T-helper 2 cell treated with Interferon-gamma antibody and Interleukin-4, amounts not matched to agents 5 μg/mL and 100 μg/mL, for 36 hours (primary cell): Measurements from ENCODE around the gene RNF34.
"Not testable (repeated sequence)": the region's sequence is repeated elsewhere in the genome, so short reads cannot be mapped to it uniquely, and the experiment has no call there.

ENCODE experiments used
- DNase-seq: peaks from one replicate; pipeline ENCODE4 v3.0.0; 2021; ENCODE audit warnings: low spot score
- H3K27ac Mint-ChIP-seq: one replicate; pipeline ENCODE4 v1.8.0; 2021; ENCODE audit warnings: mild to moderate bottlenecking, mixed read lengths
- H3K27me3 Mint-ChIP-seq: one replicate; pipeline ENCODE4 v1.8.0; 2021; ENCODE audit warnings: low read depth, mixed read lengths
- H3K36me3 Mint-ChIP-seq: one replicate; pipeline ENCODE4 v1.8.0; 2021; ENCODE audit warnings: low read depth, mixed read lengths
- H3K4me1 Mint-ChIP-seq: one replicate; pipeline ENCODE4 v1.8.0; 2021; ENCODE audit warnings: low read depth, mixed read lengths
- H3K4me3 Mint-ChIP-seq: one replicate; pipeline ENCODE4 v1.8.0; 2022; ENCODE audit warnings: mild to moderate bottlenecking, moderate library complexity, mixed read lengths
- H3K9me3 Mint-ChIP-seq: one replicate; pipeline ENCODE4 v1.8.0; 2021; ENCODE audit warnings: mixed read lengths

Gene RNF34, protein sequence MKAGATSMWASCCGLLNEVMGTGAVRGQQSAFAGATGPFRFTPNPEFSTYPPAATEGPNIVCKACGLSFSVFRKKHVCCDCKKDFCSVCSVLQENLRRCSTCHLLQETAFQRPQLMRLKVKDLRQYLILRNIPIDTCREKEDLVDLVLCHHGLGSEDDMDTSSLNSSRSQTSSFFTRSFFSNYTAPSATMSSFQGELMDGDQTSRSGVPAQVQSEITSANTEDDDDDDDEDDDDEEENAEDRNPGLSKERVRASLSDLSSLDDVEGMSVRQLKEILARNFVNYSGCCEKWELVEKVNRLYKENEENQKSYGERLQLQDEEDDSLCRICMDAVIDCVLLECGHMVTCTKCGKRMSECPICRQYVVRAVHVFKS

DNA sequence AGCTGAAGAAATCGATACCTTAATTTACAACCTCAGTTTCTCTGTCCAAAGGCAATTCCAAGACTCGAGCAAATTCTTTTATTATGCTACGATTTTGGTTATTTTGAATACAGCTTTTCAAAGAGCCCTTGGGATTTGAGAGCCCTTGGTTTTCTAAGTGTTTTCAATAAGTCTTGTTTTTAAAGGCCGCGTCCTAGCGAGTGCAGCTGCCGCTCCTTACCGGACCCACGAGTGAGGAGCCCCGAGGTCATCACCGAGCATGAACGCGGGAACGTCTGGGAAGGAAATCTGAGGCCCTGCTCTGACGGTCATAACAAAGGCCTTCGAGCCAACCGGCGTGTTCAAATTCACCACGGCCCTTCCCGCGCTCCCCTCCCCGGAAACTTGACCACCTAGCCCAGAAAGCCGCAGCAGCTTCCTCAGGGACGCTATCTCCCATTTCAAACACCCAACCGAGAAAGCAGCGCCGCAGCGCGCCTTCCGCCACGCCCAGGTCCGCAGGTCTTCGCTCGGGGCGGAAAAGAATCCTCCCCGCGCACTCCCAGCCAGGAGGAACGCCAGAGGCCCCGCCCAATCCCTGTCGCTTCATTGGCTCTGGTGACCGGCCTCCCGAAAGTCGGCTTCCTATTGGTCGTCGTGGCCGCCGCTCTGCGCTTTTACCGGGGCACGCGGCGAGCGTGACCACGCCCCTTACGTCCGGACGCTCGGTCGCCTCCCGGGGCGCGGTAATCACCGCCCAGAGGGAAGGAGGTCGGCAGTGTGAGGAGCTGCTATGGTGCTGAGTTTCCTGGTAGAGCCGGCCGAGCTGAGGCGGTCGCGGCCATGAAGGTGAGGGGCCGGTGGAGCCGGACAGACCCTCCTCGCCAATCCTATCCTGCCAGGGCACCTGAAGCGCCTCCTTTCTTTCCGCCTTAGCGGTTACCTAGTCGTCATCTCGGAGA, at the start of gene RNF34:
RNF34 (plus strand) TSS at position 728 of the 941 bp plus-strand sequence; CDS start at position 823, 95 bp downstream.
- Mint-ChIP-seq H3K27me3 (no peaks in the 10 kb centered on the region), H3K4me3 (peak within 1 kb of the TSS; percentile 97), H3K4me1 (peaks cover 27% of the 10 kb centered on the region), H3K36me3 (peaks cover 22% of the 10 kb centered on the region), H3K9me3 (no peaks in the 10 kb centered on the region), H3K27ac (peak within 1 kb of the TSS; percentile 98)
- peak; percentile 98 for DNase-seq

DNA sequence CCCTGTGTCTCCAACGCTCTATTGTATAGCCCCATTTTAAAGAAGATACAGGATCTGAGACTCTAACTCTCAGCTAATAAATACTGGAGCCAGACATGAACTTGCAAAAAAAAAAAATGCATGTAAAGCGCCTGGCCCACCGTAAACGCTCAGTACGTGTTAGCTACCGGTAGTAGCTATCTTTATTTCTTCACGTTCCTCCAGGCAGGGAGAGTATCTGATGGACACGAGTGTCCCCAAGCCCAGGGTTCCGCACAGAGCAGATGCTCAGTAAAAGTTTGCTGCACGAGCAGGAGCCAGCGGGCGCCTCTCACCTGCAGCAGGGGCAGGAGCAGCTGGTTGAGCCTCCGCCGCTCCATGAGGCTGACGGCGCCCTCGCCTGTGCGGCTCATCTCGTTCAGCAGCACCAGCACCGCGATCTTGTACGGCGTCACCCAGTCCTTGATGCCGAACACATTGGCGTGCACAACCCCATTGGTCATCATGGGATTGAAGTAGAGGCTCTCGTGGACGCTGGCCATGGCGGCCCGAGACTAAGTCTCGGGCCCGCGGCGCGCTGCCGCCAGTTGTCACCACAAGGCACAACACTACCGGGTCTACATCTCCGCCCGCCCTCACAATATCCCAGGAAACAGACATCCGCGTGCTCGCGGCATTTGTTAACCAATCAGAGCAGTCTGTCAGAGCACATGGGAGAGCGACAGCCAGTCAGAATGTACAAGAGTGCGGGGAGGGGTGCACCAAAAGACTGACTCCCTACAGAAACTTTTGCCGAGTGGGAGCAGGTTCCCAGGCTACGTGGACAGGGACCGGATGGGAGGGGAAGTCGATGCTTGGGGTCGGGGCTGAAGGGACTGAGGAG, 47.9 kb upstream of the RNF34 start, which contains the start of gene ANAPC5:
ANAPC5 (minus strand) TSS at position 592 of the 862 bp plus-strand sequence; CDS start at position 521, 71 bp downstream.
- peak; percentile 93 for DNase-seq
- Mint-ChIP-seq H3K36me3 (peaks cover 10% of the 10 kb centered on the region), H3K4me3 (peak within 1 kb of the TSS; percentile 96), H3K27me3 (peaks cover under 1% of the 10 kb centered on the region), H3K4me1 (peaks cover 19% of the 10 kb centered on the region), H3K9me3 (no peaks in the 10 kb centered on the region), H3K27ac (peak within 1 kb of the TSS; percentile 98)

DNA sequence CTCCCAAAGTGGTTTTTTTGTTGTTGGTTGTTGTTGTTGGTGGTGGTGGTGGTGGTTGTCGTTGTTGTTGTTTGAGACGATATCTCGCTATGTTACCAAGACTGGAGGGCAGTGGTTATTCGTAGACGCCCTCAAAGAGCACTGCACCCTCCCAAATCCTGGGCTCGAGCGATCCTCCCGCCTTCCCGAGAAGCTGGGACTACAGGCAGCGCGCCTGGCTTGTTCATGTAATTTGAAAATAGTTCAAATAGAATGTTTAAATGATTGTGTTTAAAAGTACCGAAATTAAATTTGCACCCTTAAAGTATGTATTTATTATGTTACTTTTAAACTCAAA, 47.3 kb upstream of the RNF34 start:
- Mint-ChIP-seq H3K27me3 (peaks cover 4% of the 10 kb centered on the region), H3K27ac (peak overlapping the region; percentile 98), H3K9me3 (no peaks in the 10 kb centered on the region), H3K4me1 (peaks cover 19% of the 10 kb centered on the region), H3K36me3 (peaks cover 7% of the 10 kb centered on the region), H3K4me3 (peak overlapping the region; percentile 96)
- DNase-seq, result no peak

DNA sequence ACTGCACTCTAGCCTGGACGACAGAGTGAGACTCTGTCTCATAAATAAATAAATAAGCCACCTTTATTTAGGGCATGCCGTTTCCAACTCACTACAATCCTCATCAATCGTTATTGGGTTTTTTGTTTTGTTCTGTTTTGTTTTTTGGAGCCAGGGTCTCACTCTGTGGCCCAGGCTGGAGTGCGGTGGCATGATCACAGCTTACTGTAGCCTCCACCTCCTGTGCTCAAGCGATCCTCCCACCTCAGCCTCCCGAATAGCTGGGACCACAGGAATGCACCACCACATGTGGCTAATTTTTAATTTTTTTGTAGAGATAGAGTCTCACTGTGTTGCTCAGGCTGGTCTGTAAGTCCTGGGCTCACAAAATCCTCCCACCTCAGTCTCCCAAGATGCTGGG, 44.1 kb upstream of the RNF34 start:
- Mint-ChIP-seq H3K27ac (no peak overlapping the region), H3K4me1 (peaks cover 8% of the 10 kb centered on the region), H3K36me3 (peaks cover 3% of the 10 kb centered on the region), H3K27me3 (peaks cover 4% of the 10 kb centered on the region), H3K4me3 (no peak overlapping the region), H3K9me3 (no peaks in the 10 kb centered on the region)
- DNase-seq, result no peak

DNA sequence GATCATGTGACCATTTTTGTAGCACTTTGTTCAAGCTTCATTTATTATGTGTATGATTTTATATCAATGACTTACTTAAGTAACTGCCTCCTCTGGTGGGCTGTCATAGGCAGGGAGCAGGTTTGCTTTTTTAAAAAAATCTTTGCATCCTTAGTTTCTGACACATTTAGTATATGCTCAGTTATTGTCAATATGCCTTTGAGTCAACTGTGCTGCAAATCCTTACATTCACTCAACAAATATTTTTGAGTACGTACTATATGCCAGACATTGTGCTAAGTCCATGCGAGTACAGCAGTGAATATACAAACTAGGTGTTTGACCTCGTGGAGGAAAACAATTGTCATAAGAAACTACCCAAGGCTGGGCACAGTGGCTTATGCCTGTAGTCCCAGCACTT, 43.3 kb upstream of the RNF34 start:
- Mint-ChIP-seq H3K4me3 (no peak overlapping the region), H3K27ac (no peak overlapping the region), H3K4me1 (peaks cover 8% of the 10 kb centered on the region)

DNA sequence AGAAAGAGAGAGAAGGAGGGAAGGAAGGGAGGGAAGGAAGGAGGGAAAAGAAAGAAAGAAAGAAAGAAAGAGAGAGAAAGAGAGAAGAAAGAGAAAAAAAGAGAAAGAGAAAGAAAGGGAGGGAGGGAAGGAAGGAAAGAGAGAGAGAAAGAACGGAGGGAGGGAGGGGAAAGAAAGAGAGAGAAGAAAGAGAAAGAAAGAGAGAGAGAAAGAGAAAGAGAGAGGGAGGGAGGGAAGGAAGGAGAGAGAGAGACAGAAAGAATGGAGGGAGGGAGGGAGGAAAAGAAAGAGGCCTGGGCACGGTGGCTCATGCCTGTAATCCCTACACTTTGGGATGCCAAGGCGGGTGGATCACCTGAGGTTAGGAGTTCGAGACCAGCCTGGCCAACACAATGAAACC, 42.6 kb upstream of the RNF34 start:
- DNase-seq, result no peak
- H3K4me3 Mint-ChIP-seq, result no peak overlapping the region
- H3K9me3 Mint-ChIP-seq, result no peaks in the 10 kb centered on the region
- H3K27me3 Mint-ChIP-seq, result peaks cover 4% of the 10 kb centered on the region
- no peaks in the 10 kb centered on the region for H3K36me3 Mint-ChIP-seq
- H3K4me1 Mint-ChIP-seq, result peaks cover 7% of the 10 kb centered on the region
- H3K27ac Mint-ChIP-seq, result peak overlapping the region; percentile 55

More for the DNA sequence above, 43.3 kb upstream of the RNF34 start:
- H3K36me3 Mint-ChIP-seq, result peaks cover 3% of the 10 kb centered on the region
- H3K9me3 Mint-ChIP-seq, result no peaks in the 10 kb centered on the region
- DNase-seq, result no peak
- peaks cover 4% of the 10 kb centered on the region for H3K27me3 Mint-ChIP-seq

DNA sequence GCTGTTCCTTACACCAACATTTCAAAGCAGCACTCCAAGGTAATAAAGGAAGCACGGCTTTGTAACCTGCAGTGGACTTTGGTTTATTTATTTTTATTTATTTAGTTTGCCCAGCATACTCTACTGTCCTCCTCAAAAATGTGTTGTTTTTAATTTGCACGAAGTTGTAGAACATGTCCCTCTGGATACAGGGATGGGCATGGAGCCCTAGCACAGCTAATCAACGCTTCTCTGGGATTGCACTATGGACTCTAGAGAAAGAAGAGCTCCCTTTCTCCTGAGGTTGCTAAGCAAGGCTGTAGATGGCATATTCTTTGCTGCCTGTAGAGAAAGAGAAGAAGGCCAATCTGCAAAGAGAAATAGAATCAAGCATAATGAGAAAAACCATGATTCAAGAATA, 41.8 kb upstream of the RNF34 start:
- peaks cover 4% of the 10 kb centered on the region for H3K4me1 Mint-ChIP-seq
- DNase-seq, result no peak
- no peaks in the 10 kb centered on the region for H3K36me3 Mint-ChIP-seq
- H3K9me3 Mint-ChIP-seq, result no peaks in the 10 kb centered on the region
- H3K27ac Mint-ChIP-seq, result no peak overlapping the region
- no peak overlapping the region for H3K4me3 Mint-ChIP-seq
- H3K27me3 Mint-ChIP-seq, result peaks cover 4% of the 10 kb centered on the region

DNA sequence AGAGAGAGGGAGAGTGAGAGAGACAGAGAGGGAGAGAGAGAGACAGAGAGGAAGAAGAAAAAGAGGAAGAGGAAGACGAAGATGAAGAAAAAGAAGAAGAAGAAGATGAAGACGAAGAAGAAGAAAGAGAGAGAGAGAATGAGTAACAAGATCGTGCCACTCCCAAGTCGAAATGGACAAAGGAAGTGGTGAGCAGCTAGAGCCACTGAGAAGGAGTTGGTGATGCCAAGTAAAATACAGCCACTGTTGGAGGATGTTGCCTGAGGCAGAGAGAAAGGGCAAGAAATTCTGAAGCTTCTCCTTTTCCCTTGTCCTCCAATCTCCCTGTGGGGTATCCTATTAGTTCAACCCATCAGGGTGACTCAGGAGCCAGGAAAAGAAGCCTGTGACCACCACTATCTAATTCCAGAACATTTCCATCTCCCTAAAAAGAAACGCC, 35.2 kb upstream of the RNF34 start:
- Mint-ChIP-seq H3K36me3 (no peaks in the 10 kb centered on the region), H3K27me3 (peaks cover 23% of the 10 kb centered on the region), H3K27ac (no peak overlapping the region), H3K4me3 (no peak overlapping the region), H3K4me1 (peaks cover 3% of the 10 kb centered on the region), H3K9me3 (no peaks in the 10 kb centered on the region)
- DNase-seq, result no peak

DNA sequence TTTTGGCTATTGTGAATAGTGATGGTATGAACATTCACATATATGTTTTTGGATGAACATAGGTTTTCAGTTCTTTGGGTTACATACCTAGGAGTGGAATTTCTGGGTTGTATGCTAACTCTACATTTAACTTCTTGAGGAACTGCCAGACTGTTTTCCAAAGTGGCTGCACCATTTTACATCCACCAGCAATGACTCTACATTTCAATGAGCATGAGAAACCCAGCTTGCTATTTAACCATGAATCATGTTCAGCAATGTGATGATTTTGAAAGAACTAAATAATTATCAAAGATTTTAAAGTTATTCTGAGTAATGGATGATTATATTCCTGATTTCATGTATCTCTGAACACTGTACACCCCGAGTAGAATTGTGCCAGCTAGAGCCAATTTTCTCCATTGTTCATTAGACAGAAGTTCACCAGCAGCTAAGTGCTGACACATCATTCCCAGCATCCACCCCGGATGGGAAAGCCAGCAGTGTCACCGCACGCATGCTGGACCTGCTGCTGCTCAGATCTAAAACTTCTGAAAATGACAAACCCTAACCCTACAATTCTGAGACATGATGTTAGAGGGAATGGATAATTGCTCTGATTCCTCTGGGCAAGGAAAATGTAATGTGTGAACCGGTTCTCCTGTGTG, 34.4 kb upstream of the RNF34 start:
- Mint-ChIP-seq H3K27me3 (peaks cover 23% of the 10 kb centered on the region), H3K36me3 (no peaks in the 10 kb centered on the region), H3K9me3 (no peaks in the 10 kb centered on the region), H3K4me3 (no peak overlapping the region), H3K4me1 (peaks cover 3% of the 10 kb centered on the region), H3K27ac (no peak overlapping the region)
- DNase-seq, result no peak

DNA sequence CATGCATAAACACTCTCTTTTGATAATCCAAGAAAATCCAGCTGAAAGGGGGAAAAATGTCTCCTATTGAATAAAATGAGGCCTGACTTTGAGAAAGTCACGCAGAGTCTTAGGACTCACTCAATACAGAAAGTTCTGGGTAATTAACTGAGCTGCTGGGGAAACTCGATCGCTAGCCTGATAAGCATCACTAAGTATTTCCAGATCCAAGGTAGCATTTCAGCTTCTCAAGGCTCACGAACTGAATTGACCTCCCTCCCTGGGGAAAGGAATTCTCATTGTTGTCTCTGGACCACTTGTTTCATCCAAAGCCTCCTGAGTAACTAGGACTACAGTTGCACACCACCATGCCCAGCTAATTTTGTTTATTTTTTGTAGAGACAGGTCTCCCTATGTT, 33.9 kb upstream of the RNF34 start:
- no peak overlapping the region for H3K27ac Mint-ChIP-seq
- no peak for DNase-seq
- peaks cover 3% of the 10 kb centered on the region for H3K4me1 Mint-ChIP-seq
- no peaks in the 10 kb centered on the region for H3K36me3 Mint-ChIP-seq
- H3K4me3 Mint-ChIP-seq, result no peak overlapping the region
- no peaks in the 10 kb centered on the region for H3K9me3 Mint-ChIP-seq
- peaks cover 23% of the 10 kb centered on the region for H3K27me3 Mint-ChIP-seq

DNA sequence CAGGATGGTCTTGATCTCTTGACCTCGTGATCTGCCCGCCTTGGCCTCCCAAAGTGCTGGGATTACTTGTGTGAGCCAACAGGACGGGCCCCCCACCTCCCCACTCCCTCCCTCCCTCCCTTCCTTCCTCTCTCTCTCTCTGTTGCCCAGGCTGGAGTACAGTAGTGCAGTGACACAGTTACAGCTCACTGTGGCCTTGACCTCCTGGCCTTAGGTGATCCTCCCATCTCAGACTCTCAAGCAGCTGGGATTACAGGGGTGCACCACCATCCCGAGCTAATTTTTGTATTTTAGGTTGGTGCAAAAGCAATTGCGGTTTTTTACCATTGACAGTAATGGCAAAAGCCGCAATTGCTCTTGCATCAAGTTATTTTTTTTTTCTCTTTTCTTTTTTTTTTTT, 28.5 kb upstream of the RNF34 start:
- no peak overlapping the region for H3K4me3 Mint-ChIP-seq
- no peaks in the 10 kb centered on the region for H3K4me1 Mint-ChIP-seq
- H3K27ac Mint-ChIP-seq, result no peak overlapping the region
- DNase-seq, result no peak
- no peaks in the 10 kb centered on the region for H3K36me3 Mint-ChIP-seq
- H3K9me3 Mint-ChIP-seq, result no peaks in the 10 kb centered on the region
- peaks cover 7% of the 10 kb centered on the region for H3K27me3 Mint-ChIP-seq

DNA sequence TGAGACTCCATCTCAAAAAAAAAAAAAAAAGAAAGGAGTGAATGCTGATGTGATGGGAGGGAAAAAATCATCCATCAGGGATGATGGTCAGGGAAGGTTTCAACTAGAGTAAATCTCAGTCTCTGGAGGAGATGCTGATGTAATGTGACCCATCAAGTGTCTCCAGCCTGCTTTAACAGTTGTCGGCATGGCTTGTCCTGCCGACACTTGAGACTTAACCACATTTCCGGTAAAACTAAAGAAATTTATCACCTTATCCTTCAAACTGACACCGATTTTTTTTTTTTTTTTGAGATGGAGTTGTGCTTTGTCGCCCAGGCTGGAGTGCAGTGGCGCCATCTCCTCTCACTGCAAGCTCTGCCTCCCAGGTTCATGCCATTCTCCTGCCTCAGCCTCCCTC, 26.2 kb upstream of the RNF34 start:
- H3K27ac Mint-ChIP-seq, result no peak overlapping the region
- H3K4me1 Mint-ChIP-seq, result no peaks in the 10 kb centered on the region
- peaks cover 6% of the 10 kb centered on the region for H3K27me3 Mint-ChIP-seq
- no peak overlapping the region for H3K4me3 Mint-ChIP-seq
- no peaks in the 10 kb centered on the region for H3K9me3 Mint-ChIP-seq
- DNase-seq, result no peak
- no peaks in the 10 kb centered on the region for H3K36me3 Mint-ChIP-seq

DNA sequence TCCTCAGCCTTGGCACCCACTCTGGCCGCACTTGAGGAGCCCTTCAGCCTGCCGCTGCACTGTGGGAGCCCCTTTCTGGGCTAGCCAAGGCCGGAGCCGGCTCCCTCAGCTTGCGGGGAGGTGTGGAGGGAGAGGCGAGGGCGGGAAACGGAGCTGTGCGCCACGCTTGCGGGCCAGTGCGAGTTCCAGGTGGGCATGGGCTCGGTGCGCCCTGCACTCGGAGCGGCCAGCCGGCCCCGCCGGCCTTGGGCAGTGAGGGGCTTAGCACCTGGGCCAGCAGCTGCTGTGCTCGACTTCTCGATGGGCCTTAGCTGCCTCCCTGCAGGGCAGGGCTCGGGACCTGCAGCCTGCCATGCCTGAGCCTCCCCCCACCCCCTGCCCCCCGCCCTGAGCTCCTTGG, 25.6 kb upstream of the RNF34 start:
- H3K4me1 Mint-ChIP-seq, H3K27me3 Mint-ChIP-seq, H3K36me3 Mint-ChIP-seq, H3K27ac Mint-ChIP-seq, H3K9me3 Mint-ChIP-seq, DNase-seq, H3K4me3 Mint-ChIP-seq: not testable (repeated sequence)
